HG03520 (cell line): ENCODE data around the gene TMEM117.
"Not testable (repeated sequence)": the region's sequence is repeated elsewhere in the genome, so short reads cannot be mapped to it uniquely, and the experiment has no call there.

Experiments
- ATAC-seq: cut with Tn5 transposase; IDR thresholded peaks from one replicate; pipeline ENCODE4 v1.9.1; 2021; ENCODE audit warnings: mild to moderate bottlenecking, moderate library complexity; ENCODE audit not compliant: unreplicated experiment

Gene TMEM117

GRCh38 chr12:44362947-44363346 is 527.1 kb downstream of the TMEM117 start:
- no peak for ATAC-seq

- ATAC-seq, result no peak
These were observed 531.3 kb downstream of the TMEM117 start for GRCh38 chr12:44367136-44367535.

- no peak for ATAC-seq
These were observed 532.0 kb downstream of the TMEM117 start for GRCh38 chr12:44367916-44368315.

GRCh38 chr12:44369998-44370397 is 534.1 kb downstream of the TMEM117 start:
- ATAC-seq, result no peak

DNA sequence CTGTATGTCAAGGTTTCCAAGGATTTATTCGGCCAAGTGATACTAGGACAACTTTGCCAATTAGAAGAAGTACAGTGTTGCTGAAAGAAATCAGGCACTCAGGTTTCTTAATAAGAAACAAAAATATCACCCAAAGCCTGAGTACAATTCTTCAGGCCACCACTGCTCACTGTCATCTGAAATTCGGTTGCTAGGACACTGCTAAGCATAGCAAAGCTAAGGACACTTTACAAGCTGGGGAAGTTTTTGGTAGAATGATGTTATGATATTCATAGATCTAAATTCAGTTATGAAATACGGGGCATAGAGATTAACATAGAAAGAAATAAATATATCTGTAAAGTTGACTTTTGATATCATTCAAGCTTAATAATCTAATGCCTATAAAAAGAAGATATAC is 535.1 kb downstream of the TMEM117 start:
- no peak for ATAC-seq

- no peak for ATAC-seq
These were observed 536.4 kb downstream of the TMEM117 start for GRCh38 chr12:44372259-44372658.

GRCh38 chr12:44375694-44376093 is 539.8 kb downstream of the TMEM117 start:
- ATAC-seq, result no peak

DNA sequence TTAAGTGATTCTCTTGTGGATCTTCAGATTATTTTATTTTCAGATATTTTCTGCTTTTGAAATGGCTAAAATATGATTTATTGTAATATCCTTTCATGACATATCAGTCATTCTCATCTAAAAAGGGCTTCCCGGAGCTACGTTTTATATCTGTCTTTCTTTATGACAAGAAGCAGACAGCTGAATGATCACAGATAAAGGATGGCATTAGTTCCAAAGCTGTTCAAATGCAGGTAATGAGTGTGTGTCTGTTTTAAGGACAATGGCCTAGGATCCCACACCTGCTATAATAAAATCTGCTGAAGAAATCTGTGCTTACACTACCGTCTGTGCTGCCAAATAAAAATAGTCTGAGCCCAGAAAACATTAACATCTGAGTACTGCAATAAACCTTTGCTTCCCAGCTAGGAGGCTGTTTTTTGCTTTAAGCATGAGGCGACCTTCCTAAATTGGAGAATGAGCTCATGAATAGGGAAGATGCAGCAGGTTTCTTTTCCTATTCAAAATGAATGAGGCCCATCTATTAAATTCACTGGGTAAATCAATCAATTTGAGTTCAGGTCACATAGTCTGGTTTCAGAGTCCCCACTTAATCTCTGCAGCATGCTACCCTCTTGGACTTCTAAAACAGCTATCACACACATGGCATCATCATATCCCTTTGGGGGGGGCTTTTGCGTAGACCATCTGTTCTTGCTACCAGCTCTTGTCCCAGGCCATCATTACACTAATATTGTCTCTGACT is 541.7 kb downstream of the TMEM117 start:
- no peak for ATAC-seq

DNA sequence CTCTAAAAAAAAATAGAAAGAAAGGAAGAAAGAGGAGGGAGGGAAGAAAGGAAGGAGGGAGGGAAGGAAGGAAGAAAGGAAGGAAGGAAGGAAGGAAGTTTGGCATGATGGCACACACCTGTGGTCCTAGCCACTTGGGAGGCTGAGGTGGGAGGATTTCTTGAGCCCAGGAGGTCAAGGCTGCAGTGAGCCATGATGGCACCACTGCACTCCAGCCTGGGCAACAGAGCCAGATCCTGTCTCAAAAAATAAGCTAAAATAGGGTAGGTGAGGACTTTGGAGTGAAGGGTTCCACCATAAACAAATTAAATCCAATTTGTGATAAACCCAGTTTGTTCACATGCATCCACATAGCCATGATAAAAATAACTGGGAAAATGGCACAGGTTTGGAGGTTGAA is 543.2 kb downstream of the TMEM117 start:
- not testable (repeated sequence) for ATAC-seq

DNA sequence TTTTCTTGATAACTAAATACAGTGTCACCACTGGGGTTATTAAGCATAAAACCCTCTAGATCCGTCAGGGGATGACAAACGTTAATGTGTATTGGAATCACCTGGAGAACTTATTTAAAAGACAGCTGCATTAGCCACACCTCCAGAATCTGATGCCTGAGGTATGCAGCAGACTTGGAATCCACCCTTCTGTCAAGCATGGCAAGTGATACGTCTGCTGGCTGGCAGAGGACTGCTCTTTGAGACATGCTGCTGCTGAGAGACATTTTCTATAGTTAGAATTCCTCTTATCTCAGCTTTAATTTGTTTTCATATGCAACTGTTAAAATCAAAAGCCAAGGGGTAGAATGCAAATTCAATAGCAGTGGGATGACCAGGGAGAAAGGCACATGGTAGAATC is 544.0 kb downstream of the TMEM117 start:
- no peak for ATAC-seq

DNA sequence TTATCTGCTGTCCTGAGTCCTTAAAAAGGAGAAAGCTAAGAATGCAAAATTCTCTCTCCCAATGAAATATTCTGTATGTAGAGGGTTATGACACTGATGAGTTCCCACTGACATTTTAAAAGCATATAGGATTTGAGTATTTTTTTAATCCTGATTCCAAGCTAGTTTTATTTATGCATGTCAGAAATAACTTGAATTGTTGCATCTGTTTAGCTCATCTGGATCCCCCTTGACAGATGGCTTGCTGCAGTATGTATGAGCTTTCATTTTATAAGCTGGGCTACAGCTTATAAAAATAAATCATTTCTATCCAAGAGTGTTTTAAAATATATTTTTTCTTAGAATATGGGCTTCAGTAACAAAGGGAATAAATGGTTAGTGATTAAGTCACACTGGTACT is 545.0 kb downstream of the TMEM117 start:
- no peak for ATAC-seq

DNA sequence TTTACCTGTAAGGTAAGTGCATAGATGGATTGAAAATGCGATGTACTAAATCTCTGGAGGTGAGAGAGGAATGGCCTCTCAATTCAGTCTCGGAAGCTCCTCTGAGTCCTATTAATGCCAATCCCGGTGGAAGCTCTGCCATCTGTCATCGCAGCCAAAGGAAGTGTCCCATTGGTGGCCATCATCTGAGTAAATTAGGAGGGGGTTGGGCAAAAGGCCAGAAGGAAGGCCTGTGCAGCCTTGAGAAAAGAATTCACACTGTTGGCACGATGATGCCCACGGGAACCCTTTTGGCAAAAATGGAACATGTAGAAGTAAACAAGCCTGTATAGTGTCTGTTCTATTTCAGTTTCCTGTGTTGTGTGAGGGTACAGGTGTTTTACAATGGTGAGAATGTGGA is 545.5 kb downstream of the TMEM117 start:
- ATAC-seq, result no peak

GRCh38 chr12:44384136-44384535 is 548.3 kb downstream of the TMEM117 start:
- no peak for ATAC-seq

GRCh38 chr12:44385964-44386363 is 550.1 kb downstream of the TMEM117 start:
- ATAC-seq, result no peak

GRCh38 chr12:44387581-44387980 is 551.7 kb downstream of the TMEM117 start:
- no peak for ATAC-seq

- ATAC-seq, result no peak
These were observed 553.2 kb downstream of the TMEM117 start for GRCh38 chr12:44389038-44389437.

GRCh38 chr12:44389896-44390295 is 554.0 kb downstream of the TMEM117 start:
- no peak for ATAC-seq

GRCh38 chr12:44397631-44398030 is 561.8 kb downstream of the TMEM117 start:
- no peak for ATAC-seq

DNA sequence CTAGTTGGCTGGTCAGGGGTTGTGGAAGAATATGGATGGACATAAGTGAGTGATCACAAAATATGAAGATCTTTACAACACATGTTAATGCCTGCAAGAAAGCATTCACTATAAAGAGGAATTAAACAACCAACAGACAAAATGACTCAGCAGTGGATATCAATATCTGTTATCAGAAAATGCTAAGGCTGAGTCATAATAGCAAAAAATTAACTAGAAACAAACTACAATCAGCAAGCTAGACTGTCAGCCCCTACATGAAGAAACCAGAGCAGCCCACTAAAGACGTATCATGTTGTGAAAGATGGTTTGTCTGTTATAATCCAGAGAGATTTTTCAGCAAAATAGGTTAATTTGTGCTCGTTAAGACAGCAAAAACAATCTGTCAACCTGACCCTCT is 567.3 kb downstream of the TMEM117 start:
- no peak for ATAC-seq

GRCh38 chr12:44405297-44405696 is 569.4 kb downstream of the TMEM117 start:
- no peak for ATAC-seq

DNA sequence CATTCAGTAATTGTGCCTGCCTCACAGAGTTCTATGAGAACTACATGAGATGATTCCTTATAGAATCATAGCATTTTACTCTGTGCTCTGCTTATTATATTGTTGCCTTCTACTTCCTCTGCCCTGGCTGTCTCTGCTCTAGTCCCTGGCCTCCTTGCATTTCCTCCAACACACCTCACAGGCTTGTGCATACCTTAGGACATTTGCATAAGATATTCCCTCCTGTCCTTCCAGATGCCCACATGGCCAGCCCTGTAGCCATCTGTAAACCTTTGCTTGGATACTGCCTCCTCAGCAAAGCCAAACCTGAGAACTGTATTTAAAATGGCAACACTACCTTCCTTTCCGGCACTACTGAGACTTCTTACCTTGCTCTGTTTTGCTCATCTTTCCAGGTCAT is 586.7 kb downstream of the TMEM117 start:
- ATAC-seq, result no peak

GRCh38 chr12:44428825-44429224 is 592.9 kb downstream of the TMEM117 start:
- no peak for ATAC-seq
